Loucy (cell line): ENCODE data around the gene ATP11A.

Source experiments
- EZH2phosphoT487 ChIP-seq: fragments of 200-600 bp; IDR thresholded peaks from 2 replicates; pipeline ENCODE4 v1.6.1; 2018; ENCODE audit warnings: antibody characterized with exemption, mild to moderate bottlenecking, moderate library complexity, borderline replicate concordance
- TF ChIP-seq, protein P1 (sequence below): fragments of 200-600 bp; sonication (generic); conservative IDR thresholded peaks from 2 replicates; pipeline ENCODE4 v1.5.1; 2014; ENCODE audit warnings: mild to moderate bottlenecking, antibody characterized with exemption, low read length

DNA sequence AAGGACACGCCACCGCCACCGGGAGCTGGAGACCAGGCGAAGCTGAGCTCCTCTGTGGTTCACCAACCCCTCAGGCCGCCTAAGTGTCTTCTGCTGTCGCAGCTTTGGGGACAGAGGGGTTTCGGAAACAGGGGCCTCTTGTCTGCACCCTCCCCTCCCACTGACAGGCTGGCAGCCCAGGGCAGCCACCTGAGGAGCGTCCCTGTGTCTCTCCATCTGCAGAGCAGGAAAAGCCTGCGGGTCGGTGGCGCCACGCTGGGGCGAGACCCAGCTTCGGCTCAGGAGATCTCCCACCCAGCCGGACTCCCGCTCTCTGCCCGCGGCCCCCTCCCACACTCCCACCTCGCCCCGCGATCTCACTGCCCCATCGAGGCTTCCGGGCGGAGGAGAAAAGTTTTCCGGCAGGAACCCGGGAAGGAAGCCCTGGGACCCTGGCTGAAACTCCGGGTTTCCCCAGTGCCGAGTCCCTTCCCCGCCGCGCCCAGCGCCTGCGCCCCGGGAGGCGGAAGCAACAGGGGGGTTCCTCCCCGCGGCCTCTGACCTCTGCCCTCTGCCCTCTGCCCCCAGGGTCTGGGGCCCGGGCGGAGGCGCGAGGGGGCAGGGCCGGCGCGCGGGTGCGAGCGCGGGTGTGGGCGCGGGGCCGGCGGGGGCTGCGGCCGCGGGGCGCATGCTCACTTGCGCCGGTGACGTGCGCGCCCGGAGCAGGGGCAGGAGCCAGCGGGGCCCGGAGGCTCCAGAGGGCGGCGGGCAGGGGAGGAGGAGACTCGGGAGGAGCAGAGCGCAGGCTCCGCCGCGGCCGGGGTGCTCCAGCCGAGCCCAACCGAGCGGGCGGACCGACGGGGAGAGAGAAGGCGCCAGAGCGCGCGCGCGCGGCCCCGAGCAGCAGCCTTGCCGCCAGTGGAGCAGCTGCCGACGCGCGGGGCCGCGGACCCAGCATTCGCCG lies at the start of gene ATP11A:
- TF ChIP-seq, protein P1, sequence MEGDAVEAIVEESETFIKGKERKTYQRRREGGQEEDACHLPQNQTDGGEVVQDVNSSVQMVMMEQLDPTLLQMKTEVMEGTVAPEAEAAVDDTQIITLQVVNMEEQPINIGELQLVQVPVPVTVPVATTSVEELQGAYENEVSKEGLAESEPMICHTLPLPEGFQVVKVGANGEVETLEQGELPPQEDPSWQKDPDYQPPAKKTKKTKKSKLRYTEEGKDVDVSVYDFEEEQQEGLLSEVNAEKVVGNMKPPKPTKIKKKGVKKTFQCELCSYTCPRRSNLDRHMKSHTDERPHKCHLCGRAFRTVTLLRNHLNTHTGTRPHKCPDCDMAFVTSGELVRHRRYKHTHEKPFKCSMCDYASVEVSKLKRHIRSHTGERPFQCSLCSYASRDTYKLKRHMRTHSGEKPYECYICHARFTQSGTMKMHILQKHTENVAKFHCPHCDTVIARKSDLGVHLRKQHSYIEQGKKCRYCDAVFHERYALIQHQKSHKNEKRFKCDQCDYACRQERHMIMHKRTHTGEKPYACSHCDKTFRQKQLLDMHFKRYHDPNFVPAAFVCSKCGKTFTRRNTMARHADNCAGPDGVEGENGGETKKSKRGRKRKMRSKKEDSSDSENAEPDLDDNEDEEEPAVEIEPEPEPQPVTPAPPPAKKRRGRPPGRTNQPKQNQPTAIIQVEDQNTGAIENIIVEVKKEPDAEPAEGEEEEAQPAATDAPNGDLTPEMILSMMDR: no peak
- TF ChIP-seq EZH2phosphoT487: no peak
